Measurements from ENCODE around the gene LMF1. TPM values are rescaled to one million over a fixed set of nuclear protein-coding genes. Genes with fewer than 3 reads are reported as not detected.

LMF1 gene
- total and polyA plus RNA-seq, 2 of the 4 experiments (the other 2 are of a cell fraction), result 7.7 to 13.1 TPM

DNA sequence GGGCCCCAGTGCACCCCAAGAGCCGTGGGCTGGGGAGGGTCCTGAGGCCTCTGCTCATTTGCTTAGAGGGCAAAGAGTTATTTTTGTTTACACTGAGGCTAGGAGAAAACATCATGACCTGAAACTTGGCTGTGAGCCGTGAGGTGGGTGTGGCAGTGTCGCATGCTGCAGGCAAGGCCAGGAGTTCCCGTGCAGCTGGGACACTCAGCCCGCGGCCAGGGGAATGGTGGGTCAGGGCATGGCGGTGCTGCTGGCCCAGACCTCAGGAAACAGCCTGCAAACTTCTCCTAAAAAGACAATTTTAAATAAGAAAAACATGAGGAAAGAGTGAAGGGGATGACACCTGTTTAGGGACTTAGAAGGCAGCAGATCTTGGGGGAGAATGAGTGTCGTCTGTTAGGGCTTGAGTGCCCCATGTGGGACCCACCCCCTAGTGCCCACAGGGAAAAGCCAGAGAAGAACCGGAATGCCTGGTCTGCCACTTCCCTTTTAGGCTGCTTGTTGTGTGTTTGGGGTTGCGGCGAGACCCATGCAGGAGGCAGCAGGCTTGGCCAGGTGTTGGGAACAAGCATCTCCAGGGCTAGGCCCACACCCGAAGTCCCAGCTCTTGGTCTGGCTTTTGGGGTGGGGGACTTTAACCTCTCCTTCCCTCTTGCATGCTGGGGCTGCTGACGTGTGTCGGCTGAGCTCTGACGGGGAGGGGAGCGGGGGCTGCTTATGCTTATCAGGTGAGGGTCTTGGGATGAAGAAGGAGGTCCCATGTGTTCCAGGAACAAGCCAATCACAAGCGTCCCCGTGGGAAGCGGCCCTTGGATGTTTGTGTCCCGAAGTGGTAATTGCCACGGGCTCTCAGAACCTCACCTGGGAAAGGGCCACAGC lies 89.3 kb downstream of the LMF1 start:
- TF ChIP-seq CEBPB (IDR thresholded peaks at IDR 0.05; ENCODE audit: low read depth, low read length) (no peak), RAD21 (IDR thresholded peaks at IDR 0.05; ENCODE audit: low read length) (no peak), MXI1 (IDR thresholded peaks at IDR 0.05; ENCODE audit: borderline replicate concordance, low read depth, low read length) (no peak)
- H4K5ac ChIP-seq (ENCODE audit: low read depth, low read length), result no peak overlapping the region
- ChIA-PET CTCF (no interaction called here), POLR2A (ENCODE audit: unreplicated experiment) (no interaction called here)
- H3K27me3 ChIP-seq (ENCODE audit: control insufficient read depth, insufficient read depth, low read length), result no peaks in the 10 kb centered on the region; the same call in 1 of the 2 replicates
- no peak overlapping the region for H2BK20ac ChIP-seq (ENCODE audit: low read depth, low read length)
- H3K27ac ChIP-seq (ENCODE audit: insufficient read depth, low read length), result no peak overlapping the region
- DNase-seq, result no peak
- no peak overlapping the region for H2BK120ac ChIP-seq (ENCODE audit: low read depth, low read length)
- peaks cover 14% of the 10 kb centered on the region for H3K9me3 ChIP-seq (ENCODE audit: control insufficient read depth, insufficient read depth, low read length)
- no peak overlapping the region for H3K14ac ChIP-seq (replicated peaks; ENCODE audit: low read depth, low read length)
- no TSS peak for BruUV-seq (replicated peaks)
- no peak overlapping the region for H3K56ac ChIP-seq (ENCODE audit: extremely low read depth, insufficient read depth, low read length)
- peaks cover 3% of the 10 kb centered on the region for H3K36me3 ChIP-seq (ENCODE audit: control insufficient read depth, insufficient read depth, low read length)
- no peak overlapping the region for H3K4me2 ChIP-seq (ENCODE audit: low read depth, low read length)
- no peak overlapping the region for H2AK9ac ChIP-seq (replicated peaks; ENCODE audit: low read depth, low read length, poor library complexity)
- H4K20me1 ChIP-seq (ENCODE audit: insufficient read depth, low read length), result no peaks in the 10 kb centered on the region
- in situ Hi-C loops (cut with MboI; ENCODE audit: low sequenced_read_pairs), result no loop called here
- H2BK15ac ChIP-seq (ENCODE audit: low read depth, low read length), result no peak overlapping the region
- ATAC-seq (ENCODE audit: low read depth), result no peak
- intact Hi-C loops (cut with micrococcal nuclease), result no loop called here
- H2AK5ac ChIP-seq (ENCODE audit: low read depth, low read length), result no peak overlapping the region
- no peak overlapping the region for H3K18ac ChIP-seq (ENCODE audit: low read depth, low read length)
- no peak overlapping the region for H3K23ac ChIP-seq (ENCODE audit: low read depth, low read length)
- H4K91ac ChIP-seq (ENCODE audit: insufficient read depth, low read depth, low read length), result no peak overlapping the region
- 70% methylated on average over 2 of the region's 21 CpGs; no CpG with 5 or more reads in 1 of the 2 experiments for WGBS, 2 experiments (ENCODE audit: extremely low coverage in 2 of 2, insufficient read length in 1 of 2)
- H3K4me1 ChIP-seq (ENCODE audit: control insufficient read depth, insufficient read depth, low read length), result no peaks in the 10 kb centered on the region; the same call in 1 of the 2 replicates
- no peak overlapping the region for H3K9ac ChIP-seq (ENCODE audit: low read depth, low read length)
- no peaks in the 10 kb centered on the region for H3K9me1 ChIP-seq (ENCODE audit: insufficient read depth, low read length)
- H3K4me3 ChIP-seq (ENCODE audit: insufficient read depth, low read depth, low read length), result no peak overlapping the region
- H2AFZ ChIP-seq (replicated peaks; ENCODE audit: low read length, poor library complexity), result no peak overlapping the region
- H3K79me1 ChIP-seq (ENCODE audit: low read depth in 1 of 2, low read length in 2 of 2), result no peaks in the 10 kb centered on the region
- no peak overlapping the region for H4K8ac ChIP-seq (ENCODE audit: low read depth in 2 of 2, low read length in 2 of 2)
- no peak overlapping the region for H2BK5ac ChIP-seq (ENCODE audit: low read depth, low read length, poor library complexity, severe bottlenecking)
- dilution Hi-C loops (cut with HindIII; ENCODE audit: low sequenced_read_pairs, unreplicated experiment), result no loop called here
- H3K4ac ChIP-seq (ENCODE audit: low read depth, low read length), result no peak overlapping the region
